Measurements from ENCODE around the gene CCL7.
A peak's percentile ranks its signal among the peaks of the same experiment; 100 is the strongest.

The CCL7 gene

GRCh38 chr17:34303606-34304005, 33.6 kb downstream of the CCL7 start:
- no peak for DNase-seq (ENCODE audit: low read depth)
- TF ChIP-seq CTCF (conservative IDR thresholded peaks at IDR 0.05; ENCODE audit: control insufficient read depth, insufficient read depth, low read depth, low read length): no peak
- no peak overlapping the region for H3K4me3 ChIP-seq (ENCODE audit: control insufficient read depth, low read depth, low read length)

GRCh38 chr17:34305061-34305460, 35.0 kb downstream of the CCL7 start:
- TF ChIP-seq CTCF (conservative IDR thresholded peaks at IDR 0.05; ENCODE audit: control insufficient read depth, insufficient read depth, low read depth, low read length): no peak
- H3K4me3 ChIP-seq (ENCODE audit: control insufficient read depth, low read depth, low read length): no peak overlapping the region

GRCh38 chr17:34305606-34306005, 35.6 kb downstream of the CCL7 start:
- TF ChIP-seq CTCF (conservative IDR thresholded peaks at IDR 0.05; ENCODE audit: control insufficient read depth, insufficient read depth, low read depth, low read length): no peak
- peak; percentile 43 for DNase-seq (ENCODE audit: low read depth)
- no peak overlapping the region for H3K4me3 ChIP-seq (ENCODE audit: control insufficient read depth, low read depth, low read length)

More at GRCh38 chr17:34305061-34305460, 35.0 kb downstream of the CCL7 start:
- no peak for DNase-seq (ENCODE audit: low read depth)

GRCh38 chr17:34306466-34306865, 36.4 kb downstream of the CCL7 start:
- DNase-seq (ENCODE audit: low read depth): peak; percentile 92

GRCh38 chr17:34307110-34307509, 37.1 kb downstream of the CCL7 start:
- TF ChIP-seq CTCF (conservative IDR thresholded peaks at IDR 0.05; ENCODE audit: control insufficient read depth, insufficient read depth, low read depth, low read length): no peak
- H3K4me3 ChIP-seq (ENCODE audit: control insufficient read depth, low read depth, low read length): no peak overlapping the region
- DNase-seq (ENCODE audit: low read depth): peak; percentile 88

More at GRCh38 chr17:34306466-34306865, 36.4 kb downstream of the CCL7 start:
- peak; percentile 79 for TF ChIP-seq CTCF (conservative IDR thresholded peaks at IDR 0.05; ENCODE audit: control insufficient read depth, insufficient read depth, low read depth, low read length)
- H3K4me3 ChIP-seq (ENCODE audit: control insufficient read depth, low read depth, low read length): no peak overlapping the region

- TF ChIP-seq CTCF (conservative IDR thresholded peaks at IDR 0.05; ENCODE audit: control insufficient read depth, insufficient read depth, low read depth, low read length): no peak
- no peak for DNase-seq (ENCODE audit: low read depth)
- H3K4me3 ChIP-seq (ENCODE audit: control insufficient read depth, low read depth, low read length): no peak overlapping the region
Measured at GRCh38 chr17:34308371-34308770, 38.4 kb downstream of the CCL7 start.

GRCh38 chr17:34311291-34311690, 41.3 kb downstream of the CCL7 start:
- DNase-seq (ENCODE audit: low read depth): no peak
- H3K4me3 ChIP-seq (ENCODE audit: control insufficient read depth, low read depth, low read length): no peak overlapping the region
- no peak for TF ChIP-seq CTCF (conservative IDR thresholded peaks at IDR 0.05; ENCODE audit: control insufficient read depth, insufficient read depth, low read depth, low read length)

Measured in fibroblast of mammary gland (primary cell).